Measurements from ENCODE around the gene CAMTA1. TPM values are rescaled to one million over a fixed set of nuclear protein-coding genes. Genes with fewer than 3 reads are reported as not detected.

CAMTA1 gene
- total RNA-seq, 1 experiment from 2014 or later = 69.5 TPM

DNA sequence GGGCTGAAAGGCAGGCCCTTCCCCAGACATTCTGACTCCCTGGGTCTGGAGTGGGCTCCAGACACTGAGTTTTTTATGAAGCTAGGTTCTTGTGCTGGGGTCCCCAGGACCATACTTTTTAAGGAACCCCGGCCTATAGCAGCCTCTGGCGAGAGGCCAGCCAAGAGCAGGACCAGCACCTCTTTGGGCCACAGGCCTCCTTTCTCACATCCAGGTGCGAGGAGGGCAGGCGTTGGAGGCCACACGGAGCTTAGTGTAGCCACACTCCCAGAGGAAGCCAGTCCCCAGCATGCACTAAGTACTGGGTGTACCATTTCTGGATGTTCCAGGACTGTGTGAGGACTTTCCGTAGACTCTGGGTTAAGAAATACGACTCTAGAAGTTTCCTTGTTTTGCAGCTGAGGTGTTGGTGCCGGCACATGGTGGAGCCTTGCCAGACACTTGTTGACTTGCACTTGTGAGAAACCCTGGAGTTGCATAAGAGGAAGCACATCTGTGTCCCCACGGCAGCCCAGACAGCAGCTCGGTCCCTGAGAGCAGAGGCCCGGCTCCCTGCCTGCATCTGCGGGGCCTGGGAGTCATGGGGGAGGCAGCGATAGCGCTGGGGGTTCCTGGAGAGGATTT, 863.6 kb downstream of the CAMTA1 start:
- TF ChIP-seq, protein P1, sequence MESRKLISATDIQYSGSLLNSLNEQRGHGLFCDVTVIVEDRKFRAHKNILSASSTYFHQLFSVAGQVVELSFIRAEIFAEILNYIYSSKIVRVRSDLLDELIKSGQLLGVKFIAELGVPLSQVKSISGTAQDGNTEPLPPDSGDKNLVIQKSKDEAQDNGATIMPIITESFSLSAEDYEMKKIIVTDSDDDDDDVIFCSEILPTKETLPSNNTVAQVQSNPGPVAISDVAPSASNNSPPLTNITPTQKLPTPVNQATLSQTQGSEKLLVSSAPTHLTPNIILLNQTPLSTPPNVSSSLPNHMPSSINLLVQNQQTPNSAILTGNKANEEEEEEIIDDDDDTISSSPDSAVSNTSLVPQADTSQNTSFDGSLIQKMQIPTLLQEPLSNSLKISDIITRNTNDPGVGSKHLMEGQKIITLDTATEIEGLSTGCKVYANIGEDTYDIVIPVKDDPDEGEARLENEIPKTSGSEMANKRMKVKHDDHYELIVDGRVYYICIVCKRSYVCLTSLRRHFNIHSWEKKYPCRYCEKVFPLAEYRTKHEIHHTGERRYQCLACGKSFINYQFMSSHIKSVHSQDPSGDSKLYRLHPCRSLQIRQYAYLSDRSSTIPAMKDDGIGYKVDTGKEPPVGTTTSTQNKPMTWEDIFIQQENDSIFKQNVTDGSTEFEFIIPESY (IDR thresholded peaks at IDR 0.05; ENCODE audit: extremely low read depth, insufficient replicate concordance, low read length) = no peak
- TF ChIP-seq SRF (IDR thresholded peaks at IDR 0.05; ENCODE audit: low read depth) (no peak), EZH2phosphoT487 (IDR thresholded peaks at IDR 0.05; ENCODE audit: borderline replicate concordance) (no peak), EZH2 (IDR thresholded peaks at IDR 0.05) (no peak), ELF1 (IDR thresholded peaks at IDR 0.05; ENCODE audit: borderline replicate concordance, low read depth) (no peak), JUND (IDR thresholded peaks at IDR 0.05) (no peak), CBX3 (IDR thresholded peaks at IDR 0.05; ENCODE audit: low read depth) (no peak), RAD21 (IDR thresholded peaks at IDR 0.05; ENCODE audit: low read depth) (no peak)
- TF ChIP-seq, protein P2, sequence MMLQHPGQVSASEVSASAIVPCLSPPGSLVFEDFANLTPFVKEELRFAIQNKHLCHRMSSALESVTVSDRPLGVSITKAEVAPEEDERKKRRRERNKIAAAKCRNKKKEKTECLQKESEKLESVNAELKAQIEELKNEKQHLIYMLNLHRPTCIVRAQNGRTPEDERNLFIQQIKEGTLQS (IDR thresholded peaks at IDR 0.05) = no peak
- ChIA-PET RAD21 (ENCODE audit: low non-redundant PET in 1 of 2, low total read pairs in 2 of 2, uncharacterized antibody in 2 of 2, unreplicated experiment in 2 of 2) (no interaction called here), POLR2A (no interaction called here), CTCF (interaction anchor here (2.3 kb wide), 1 partner anchor 607 kb away, joined by 24 read pairs; no protein-coding TSS in a partner anchor)
- no peaks in the 10 kb centered on the region for H3K9me2 ChIP-seq (ENCODE audit: insufficient read depth)
- intact Hi-C loops (cut with micrococcal nuclease) = loop anchor here (10.0 kb wide), 2 partner anchors 854 to 924 kb away; no protein-coding TSS in a partner anchor
- no peak overlapping the region for H3K9ac ChIP-seq (ENCODE audit: low read length)
- H2AFZ ChIP-seq (ENCODE audit: low read depth, low read length, poor library complexity, severe bottlenecking) = no peak overlapping the region
- H4K20me1 ChIP-seq (ENCODE audit: insufficient read depth) = no peaks in the 10 kb centered on the region
- 0 out of 4 replicates have a peak, but pooled peaks cover 0 to 2% of the 10 kb centered on the region in 2 experiments for H3K4me1 ChIP-seq (ENCODE audit: control insufficient read depth in 1 of 2, insufficient read depth in 2 of 2, low read length in 2 of 2)
- H3K9me3 ChIP-seq (ENCODE audit: control insufficient read depth in 1 of 2, insufficient read depth in 1 of 2, low read depth in 1 of 2, low read length in 2 of 2) = no peaks in the 10 kb centered on the region
- H3K36me3 ChIP-seq (ENCODE audit: control insufficient read depth in 1 of 2, insufficient read depth in 2 of 2, low read length in 2 of 2) = no peaks in the 10 kb centered on the region
- no peak overlapping the region for H3K4me3 ChIP-seq (replicated peaks in 1 of 2; ENCODE audit: low read depth in 1 of 2, low read length in 2 of 2)
- no TSS peak for BruUV-seq (replicated peaks)
- H3K27ac ChIP-seq (ENCODE audit: low read depth, low read length) = no peak overlapping the region
- no peak overlapping the region for H3K4me2 ChIP-seq (ENCODE audit: low read length)
- H3K27me3 ChIP-seq (ENCODE audit: insufficient read depth, low read length) = no peaks in the 10 kb centered on the region
- DNase-seq (ENCODE audit: low read depth, low spot score) (no peak), ATAC-seq (no peak)
- no peaks in the 10 kb centered on the region for H3K79me2 ChIP-seq (ENCODE audit: insufficient read depth, low read length)

All from HCT116 (cell line).